ENCODE results near the gene KAZN.

DNA sequence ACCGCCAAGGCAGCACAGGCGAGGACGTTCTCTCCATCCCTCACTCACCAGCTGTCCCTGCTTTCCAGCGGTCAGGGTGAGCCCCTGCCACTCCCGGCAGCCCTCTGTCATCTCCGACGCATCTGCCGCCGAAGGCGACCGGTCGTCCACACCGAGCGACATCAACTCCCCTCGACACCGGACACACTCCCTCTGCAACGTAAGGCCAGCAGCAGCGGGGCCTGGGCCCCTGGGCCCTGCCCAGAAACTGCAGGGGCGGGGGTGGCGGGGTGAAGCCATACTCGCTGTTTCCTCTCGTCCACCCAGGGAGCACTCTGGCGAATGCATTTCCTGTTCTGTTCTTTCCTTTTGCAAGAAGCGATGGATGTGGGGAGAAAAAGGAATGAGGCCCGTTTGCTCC is 461.6 kb downstream of the KAZN start:
- TF ChIP-seq, protein P1, sequence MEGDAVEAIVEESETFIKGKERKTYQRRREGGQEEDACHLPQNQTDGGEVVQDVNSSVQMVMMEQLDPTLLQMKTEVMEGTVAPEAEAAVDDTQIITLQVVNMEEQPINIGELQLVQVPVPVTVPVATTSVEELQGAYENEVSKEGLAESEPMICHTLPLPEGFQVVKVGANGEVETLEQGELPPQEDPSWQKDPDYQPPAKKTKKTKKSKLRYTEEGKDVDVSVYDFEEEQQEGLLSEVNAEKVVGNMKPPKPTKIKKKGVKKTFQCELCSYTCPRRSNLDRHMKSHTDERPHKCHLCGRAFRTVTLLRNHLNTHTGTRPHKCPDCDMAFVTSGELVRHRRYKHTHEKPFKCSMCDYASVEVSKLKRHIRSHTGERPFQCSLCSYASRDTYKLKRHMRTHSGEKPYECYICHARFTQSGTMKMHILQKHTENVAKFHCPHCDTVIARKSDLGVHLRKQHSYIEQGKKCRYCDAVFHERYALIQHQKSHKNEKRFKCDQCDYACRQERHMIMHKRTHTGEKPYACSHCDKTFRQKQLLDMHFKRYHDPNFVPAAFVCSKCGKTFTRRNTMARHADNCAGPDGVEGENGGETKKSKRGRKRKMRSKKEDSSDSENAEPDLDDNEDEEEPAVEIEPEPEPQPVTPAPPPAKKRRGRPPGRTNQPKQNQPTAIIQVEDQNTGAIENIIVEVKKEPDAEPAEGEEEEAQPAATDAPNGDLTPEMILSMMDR (conservative IDR thresholded peaks at IDR 0.05; ENCODE audit: low read length) = no peak
- no peak for TF ChIP-seq EZH2phosphoT487 (IDR thresholded peaks at IDR 0.05; ENCODE audit: borderline replicate concordance)
